Upper lobe of left lung (tissue), 4 donors: Measurements from ENCODE around the gene PRELID1.

ENCODE experiments used
- CTCF ChIP-seq, 6 experiments: fragments of 450-650 bp in 4 of 6; fragments of 200-600 bp in 2 of 6; sonication (generic) in 2 of 6; IDR thresholded peaks; one replicate each; pipeline ENCODE4 v1.5.1; 2016 to 2019; ENCODE audit warnings: antibody characterized with exemption in 6 of 6
- POLR2A ChIP-seq, 4 donors: fragments of 450-650 bp; IDR thresholded peaks; one replicate each; pipeline ENCODE4 v1.5.1; 2016 to 2017; ENCODE audit warnings: antibody characterized with exemption in 4 of 4, mild to moderate bottlenecking in 2 of 4
- POLR2AphosphoS5 ChIP-seq, 2 donors: sonication (generic); formaldehyde crosslinking; IDR thresholded peaks; one replicate each; pipeline ENCODE4 v1.5.1; 2017; ENCODE audit warnings: antibody characterized with exemption in 2 of 2

GRCh38 chr5:177309351-177310191, 6.0 kb downstream of the PRELID1 start:
- TF ChIP-seq POLR2AphosphoS5 (IDR thresholded peaks at IDR 0.05) (no peak), CTCF (IDR thresholded peaks at IDR 0.05) (peak; percentile 74 to 89 (median 81)), POLR2A (IDR thresholded peaks at IDR 0.05) (no peak)
